BJ (cell line): Measurements from ENCODE around the gene STC2. TPM values are rescaled to one million over a fixed set of nuclear protein-coding genes. Genes with fewer than 3 reads are reported as not detected.

Source experiments
- CTCF ChIA-PET: fragments of 350-600 bp; formaldehyde crosslinking; extraction: SDS; loops from one replicate; lab custom pipeline; 2021; ENCODE audit warnings: antibody characterized with exemption, inconsistent platforms; lab: Yijun Ruan, JAX
- POLR2A ChIA-PET: fragments of 300-600 bp; sonication (Branson Sonifier 250); formaldehyde crosslinking; extraction: SDS; loops from one replicate; lab custom pipeline; 2021; ENCODE audit warnings: antibody characterized with exemption; lab: Charles Lee
- DNase-seq: peaks from one replicate; pipeline ENCODE4 v3.0.0-alpha.2; 2011; ENCODE audit warnings: low read depth
- H3K27me3 ChIP-seq: 2 replicates; pipeline ENCODE4 v1.6.0; 2011; ENCODE audit warnings: low read length; ENCODE audit not compliant: control insufficient read depth, insufficient read depth
- H3K36me3 ChIP-seq: 2 replicates; pipeline ENCODE4 v1.5.1; 2011; ENCODE audit warnings: low read length; ENCODE audit not compliant: control insufficient read depth, insufficient read depth
- H3K4me3 ChIP-seq: 2 replicates; pipeline ENCODE4 v1.5.1; 2011; ENCODE audit warnings: low read depth, mild to moderate bottlenecking, control low read depth, low read length
- CTCF ChIP-seq: IDR thresholded peaks from 2 replicates; pipeline ENCODE4 v1.5.1; 2011; ENCODE audit warnings: low read depth, mild to moderate bottlenecking, control low read depth, inconsistent platforms, low read length, moderate library complexity; ENCODE audit not compliant: insufficient read depth
- polyA plus RNA-seq: library from polyadenylated mRNA; depleted of rRNA; stranded (reverse); fragments of >200 nt; gene quantifications from 2 replicates; pipeline ENCODE4 v1.2.3, GENCODE V29; 2011

STC2 gene
- polyA plus RNA-seq, 1 experiment = 168 TPM

GRCh38 chr5:173340451-173340850 is 12.2 kb upstream of the STC2 start:
- Histone ChIP-seq H3K36me3 (no peaks in the 10 kb centered on the region; the same call in 1 of the 2 replicates), H3K27me3 (no peaks in the 10 kb centered on the region), H3K4me3 (no peak overlapping the region)
- DNase-seq = no peak
- no peak for TF ChIP-seq CTCF
- POLR2A ChIA-PET = no interaction called here
- CTCF ChIA-PET = interaction anchor here (1.3 kb wide), 1 partner anchor 9 kb away, joined by 4 read pairs; no protein-coding TSS in a partner anchor

DNA sequence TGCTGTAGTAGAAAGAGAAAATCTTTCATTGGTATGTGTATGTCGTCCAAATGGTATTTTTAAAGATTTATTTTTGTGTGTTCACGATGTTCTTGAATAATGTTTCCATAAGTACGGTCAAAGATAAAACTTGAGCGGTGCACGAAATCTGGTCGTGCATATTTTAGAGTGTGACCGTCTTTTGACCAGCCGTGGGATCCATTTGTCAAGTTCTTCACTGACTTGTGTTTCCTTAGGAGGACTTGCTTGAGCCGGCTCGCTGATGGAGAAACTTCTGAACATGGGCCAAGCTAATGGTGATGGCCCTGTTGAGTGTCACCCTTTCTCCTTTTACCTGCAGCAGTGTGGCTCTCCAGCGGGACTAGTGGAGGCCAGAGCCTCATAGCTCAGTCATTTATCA is 11.1 kb upstream of the STC2 start:
- Histone ChIP-seq H3K4me3 (no peak overlapping the region), H3K36me3 (no peaks in the 10 kb centered on the region), H3K27me3 (no peaks in the 10 kb centered on the region)
- CTCF ChIA-PET = interaction anchor here (0.9 to 1.5 kb wide), 4 partner anchors 56 to 234 kb away, joined by 3 to 4 read pairs (median 3); no protein-coding TSS in a partner anchor
- TF ChIP-seq CTCF = no peak
- no peak for DNase-seq
- POLR2A ChIA-PET = no interaction called here

DNA sequence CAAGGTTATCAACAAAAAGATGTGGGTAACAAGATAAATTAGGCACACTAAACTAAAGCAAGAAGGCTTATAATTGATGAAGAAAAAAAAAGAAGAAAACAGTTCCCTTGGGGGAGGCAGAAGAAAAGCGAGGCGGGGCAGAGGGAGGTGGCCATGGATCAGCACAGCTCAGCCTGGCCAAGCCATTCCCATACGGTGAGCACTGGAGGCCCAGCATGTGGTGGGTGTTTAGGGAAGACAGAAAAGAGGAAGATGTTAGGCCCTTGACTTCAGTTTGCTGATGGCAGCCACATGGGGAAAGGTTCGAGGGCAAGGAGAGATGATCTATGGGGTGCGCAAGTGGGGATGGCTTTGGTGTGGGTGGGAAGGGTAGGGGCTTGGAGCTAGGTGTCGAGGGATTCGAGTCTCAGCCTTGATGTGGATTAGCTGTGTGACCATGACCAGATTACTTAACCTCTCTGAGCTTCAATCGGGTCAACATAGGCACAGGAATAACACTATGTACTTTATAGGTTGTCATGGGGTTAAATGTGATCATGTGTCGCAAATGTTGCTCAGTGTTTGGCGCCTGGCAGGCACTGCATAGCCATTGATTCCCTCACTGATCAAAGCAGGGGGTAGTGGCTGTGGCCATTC is 10.3 kb upstream of the STC2 start:
- DNase-seq = no peak
- ChIA-PET POLR2A (no interaction called here), CTCF (interaction anchor here (0.6 to 1.5 kb wide), 6 partner anchors 46 to 235 kb away, joined by 3 to 4 read pairs (median 3); no protein-coding TSS in a partner anchor)
- no peaks in the 10 kb centered on the region for H3K27me3 ChIP-seq
- no peak overlapping the region for H3K4me3 ChIP-seq
- H3K36me3 ChIP-seq = no peaks in the 10 kb centered on the region
- no peak for TF ChIP-seq CTCF

GRCh38 chr5:173334808-173335207 is 6.6 kb upstream of the STC2 start:
- no peaks in the 10 kb centered on the region for H3K27me3 ChIP-seq
- no peak for DNase-seq
- ChIA-PET POLR2A (interaction anchor here (0.7 kb wide), 1 partner anchor 138 kb away, joined by 5 read pairs; no protein-coding TSS in a partner anchor), CTCF (no interaction called here)
- no peak for TF ChIP-seq CTCF
- no peaks in the 10 kb centered on the region for H3K36me3 ChIP-seq
- H3K4me3 ChIP-seq = no peak overlapping the region

GRCh38 chr5:173333925-173334661 is 5.9 kb upstream of the STC2 start:
- DNase-seq = no peak
- ChIA-PET CTCF (no interaction called here), POLR2A (no interaction called here)
- H3K4me3 ChIP-seq = no peak overlapping the region
- TF ChIP-seq CTCF = no peak
- H3K27me3 ChIP-seq = no peaks in the 10 kb centered on the region
- no peaks in the 10 kb centered on the region for H3K36me3 ChIP-seq
